HCEC 1CT (cell line): ENCODE results near the gene RIOX2.
"Not testable (repeated sequence)": the region's sequence is repeated elsewhere in the genome, so short reads cannot be mapped to it uniquely, and the experiment has no call there.

ENCODE experiments used
- DNase-seq: peaks from one replicate; pipeline ENCODE4 v3.0.0-alpha.2; 2017

RIOX2 gene

DNA sequence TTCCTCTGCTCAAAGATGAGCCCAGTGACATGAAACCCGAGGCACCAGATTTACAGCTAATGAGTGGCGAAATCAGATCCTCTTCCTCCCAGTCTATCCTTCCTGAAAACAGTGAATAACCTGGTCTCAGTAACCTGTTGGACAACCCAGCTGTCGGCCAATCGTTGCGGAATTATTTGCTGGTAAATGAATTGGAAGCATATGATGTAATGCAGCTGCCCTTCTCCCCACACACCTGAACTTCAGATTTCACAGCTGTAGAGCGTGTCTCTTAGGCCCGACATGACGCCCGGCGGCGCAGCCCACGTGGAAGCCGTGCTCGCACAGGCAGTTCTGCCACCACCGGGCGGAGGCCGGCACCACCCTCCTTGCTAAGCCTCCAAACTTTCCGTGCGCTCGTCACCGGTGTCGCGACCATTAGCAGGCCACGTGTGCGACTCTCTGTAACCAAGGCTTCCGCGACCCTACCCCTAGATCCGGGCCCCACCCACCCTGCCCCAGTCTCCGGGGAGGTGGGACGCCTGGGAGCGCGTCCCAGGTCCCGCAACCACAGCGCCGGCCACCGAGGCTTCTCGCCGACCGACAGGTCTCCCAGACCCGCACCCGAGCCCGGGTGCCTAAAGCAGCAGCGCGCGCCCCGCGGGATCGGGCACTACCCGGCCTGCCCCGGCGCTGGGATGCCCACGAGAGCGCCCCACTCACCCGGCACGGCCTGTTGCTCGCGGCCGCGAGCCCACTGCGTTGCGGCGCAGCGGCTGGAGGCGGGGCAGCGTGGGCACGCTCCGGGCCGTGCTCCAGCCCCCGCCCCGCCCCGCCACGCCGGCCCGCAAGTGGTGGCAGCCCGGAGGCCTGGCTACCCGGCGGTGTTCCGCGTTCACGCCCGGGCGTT, at the start of gene RIOX2:
Gene RIOX2, minus strand, starts transcription at position 753 of the 889 bp plus-strand sequence. CDS start 4,838 bp downstream, outside the sequence.
- DNase-seq: peak; percentile 64

DNA sequence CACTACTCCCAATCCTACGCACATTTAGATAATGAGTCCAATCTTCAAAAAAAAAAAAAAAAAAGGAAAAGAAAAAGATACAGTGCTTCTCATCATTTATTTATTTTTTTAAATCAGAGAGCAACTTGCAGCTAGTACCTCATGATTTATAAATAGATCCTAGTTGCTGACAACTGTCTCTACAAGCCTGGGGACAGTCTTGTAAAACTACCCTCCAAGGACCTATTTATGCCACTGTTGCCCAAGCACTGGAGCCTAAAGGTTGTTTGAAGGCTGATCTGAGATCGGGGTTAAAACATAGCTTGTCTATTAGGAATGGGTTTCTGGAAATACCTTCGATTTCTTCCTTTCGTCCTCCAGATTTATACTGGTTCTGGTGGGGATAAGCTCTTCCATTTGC, 48.2 kb upstream of the RIOX2 start:
- no peak for DNase-seq

DNA sequence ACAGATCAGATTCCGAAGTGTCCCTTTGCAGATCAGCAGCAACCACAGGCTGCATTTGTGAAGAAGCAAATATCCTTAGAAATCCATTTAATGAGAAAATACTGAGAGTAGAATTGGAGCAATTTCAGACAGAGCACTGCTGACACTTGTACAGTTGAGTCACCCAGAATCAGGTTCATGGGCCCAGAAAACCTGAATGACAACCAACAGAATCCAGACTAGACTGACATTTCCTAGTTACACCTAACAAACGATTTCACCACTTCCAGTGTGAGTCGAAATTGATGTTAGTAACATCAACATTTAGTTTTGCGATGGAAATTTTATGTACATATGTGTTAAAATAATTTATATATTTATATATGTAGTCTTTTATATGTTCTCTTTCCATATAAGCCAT, 46.1 kb upstream of the RIOX2 start:
- no peak for DNase-seq

DNA sequence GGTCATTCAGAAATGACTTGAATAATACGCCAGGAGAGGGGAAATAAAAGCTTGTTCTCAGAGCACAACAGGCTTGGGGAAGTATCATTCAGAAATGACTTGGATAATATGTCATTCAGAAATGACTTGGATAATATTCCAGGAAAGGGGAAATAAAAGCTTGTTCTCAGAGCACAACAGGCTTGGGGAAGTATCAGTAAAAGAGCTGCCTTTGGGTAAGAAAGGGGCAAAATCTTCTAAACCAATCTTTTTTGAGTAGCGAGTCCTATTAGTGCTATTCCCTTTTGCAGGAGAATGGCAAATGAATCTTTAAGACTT, 42.0 kb upstream of the RIOX2 start:
- DNase-seq: no peak

DNA sequence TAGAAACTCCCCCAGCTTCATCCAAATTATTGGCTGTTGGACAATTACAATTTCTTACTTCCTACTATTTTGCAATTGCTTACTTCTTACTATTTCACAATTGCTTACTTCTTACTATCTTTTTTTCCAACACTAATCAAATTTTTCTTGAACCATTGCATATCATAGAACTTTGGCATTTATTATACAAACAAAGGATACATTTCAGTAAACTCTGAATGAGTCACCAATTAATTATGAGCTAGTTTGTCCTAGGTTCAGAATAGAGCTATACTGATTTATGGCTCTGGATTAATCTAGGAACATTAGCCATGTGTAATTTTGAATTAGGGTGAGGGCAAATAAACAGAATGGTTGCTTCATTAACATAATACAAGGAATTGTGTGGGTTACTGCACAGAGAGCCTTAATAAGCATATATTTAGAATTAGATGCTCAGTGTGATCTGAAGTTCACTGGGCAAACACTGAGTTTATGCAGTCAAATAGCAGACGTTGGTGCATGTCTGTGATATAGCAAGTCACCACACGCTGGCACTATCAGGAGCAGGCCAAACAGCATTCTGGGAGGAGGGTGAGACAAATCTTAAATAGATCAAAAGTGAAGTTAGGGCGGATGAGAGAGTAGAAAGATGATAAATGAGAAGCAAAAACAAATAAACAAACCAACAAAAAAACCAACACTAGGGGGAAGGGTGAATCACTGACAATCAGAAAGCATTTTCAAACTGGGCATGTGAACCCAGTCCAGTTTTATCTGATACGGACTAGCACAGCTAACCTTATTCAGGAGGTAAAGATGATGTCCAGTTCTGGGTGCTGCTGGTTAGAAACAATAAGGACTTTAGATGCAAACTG, 41.4 kb upstream of the RIOX2 start:
- peak; percentile 77 for DNase-seq

DNA sequence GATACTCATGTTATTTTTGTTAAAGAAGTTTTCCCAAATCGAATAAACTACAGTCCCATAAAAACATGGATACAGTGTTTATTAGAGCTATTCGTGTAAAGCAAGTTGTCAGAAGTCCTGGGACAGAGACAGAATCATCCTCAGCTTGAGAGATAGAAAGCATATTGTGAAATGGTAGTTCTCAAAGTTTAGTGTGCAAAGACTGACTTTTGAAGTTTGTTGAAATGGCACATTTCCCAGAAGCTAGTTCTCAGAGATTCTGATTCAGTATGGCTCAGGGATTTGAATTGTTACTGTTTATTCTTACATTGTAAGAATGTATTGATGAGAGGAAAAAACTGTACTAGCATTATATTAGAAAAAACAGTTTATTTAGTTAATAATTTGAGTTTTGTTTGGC, 40.7 kb upstream of the RIOX2 start:
- DNase-seq: peak; percentile 59

DNA sequence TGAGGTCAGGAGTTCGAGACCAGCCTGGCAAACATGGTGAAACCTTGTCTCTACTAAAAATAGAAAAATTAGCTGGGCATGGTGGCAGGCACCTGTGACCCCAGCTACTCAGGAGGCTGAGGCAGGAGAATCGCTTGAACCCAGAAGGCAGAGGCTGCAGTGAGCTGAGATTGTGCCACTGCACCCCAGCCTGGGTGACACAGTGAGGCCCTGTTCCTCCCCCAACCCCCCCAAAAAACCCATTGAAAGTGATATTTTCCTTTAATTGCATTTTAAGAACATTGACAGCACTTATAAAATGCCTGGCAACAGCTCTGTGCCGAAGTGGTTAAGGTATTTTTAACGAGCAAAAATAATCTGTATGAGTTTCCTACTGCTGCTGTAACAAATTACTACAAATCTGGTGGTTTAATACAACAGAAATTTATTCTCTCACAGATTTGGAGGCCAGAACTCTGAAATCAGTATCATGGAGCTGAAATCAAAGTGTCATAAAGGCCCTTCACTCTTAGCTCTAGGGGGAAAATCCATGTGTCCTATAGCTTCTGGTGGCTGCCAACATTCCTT, 38.7 kb upstream of the RIOX2 start:
- DNase-seq: not testable (repeated sequence)

DNA sequence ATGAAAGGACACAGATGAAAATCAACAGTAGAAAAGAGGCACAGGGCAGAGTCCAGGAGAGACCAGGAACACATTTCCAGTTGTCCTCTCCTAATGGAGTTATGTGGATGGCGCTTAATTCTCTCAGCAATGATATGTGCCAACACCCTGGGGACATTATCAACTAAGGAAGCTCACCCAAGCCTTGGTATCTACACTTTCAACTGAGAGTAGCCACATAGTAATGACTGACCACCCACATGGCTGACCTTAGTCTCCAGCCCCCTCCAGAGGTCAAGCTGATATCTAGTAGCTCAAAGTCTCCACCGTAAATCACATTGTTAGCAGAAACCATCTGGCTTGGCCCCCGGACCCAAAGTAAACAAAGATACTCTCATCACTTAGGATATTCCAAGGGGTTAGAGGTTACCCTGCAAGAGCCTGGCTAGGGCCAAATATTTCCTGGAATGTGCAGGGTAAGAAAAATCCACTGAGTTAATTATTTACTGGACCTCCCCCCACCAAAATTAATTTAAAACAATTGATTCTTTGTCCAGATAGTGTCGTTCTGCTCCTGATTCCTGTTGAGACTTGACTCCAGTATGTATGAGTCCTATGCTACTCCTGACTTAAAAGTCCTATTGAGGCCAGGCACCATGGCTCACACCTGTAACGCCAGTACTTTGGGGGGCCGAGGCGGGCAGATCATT, 38.1 kb upstream of the RIOX2 start:
- no peak for DNase-seq

DNA sequence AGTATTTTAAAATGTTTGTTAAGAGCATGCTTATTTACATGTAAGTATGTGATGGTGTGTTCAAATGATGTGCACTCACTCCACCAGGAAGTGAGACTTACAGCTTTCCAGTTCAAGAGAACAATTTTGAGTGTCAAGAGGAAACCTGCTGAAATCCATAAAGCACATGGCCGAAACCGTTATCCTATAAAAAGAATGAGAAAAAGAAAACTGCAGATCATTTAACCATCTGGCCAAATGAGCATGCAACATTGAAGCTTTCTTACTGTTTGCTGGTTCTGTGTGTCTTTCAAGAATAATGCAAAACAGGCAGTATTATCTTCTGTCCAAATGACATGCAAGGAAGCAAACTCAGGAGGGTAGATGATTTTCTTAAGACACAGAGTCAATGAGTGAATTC, 36.6 kb upstream of the RIOX2 start:
- DNase-seq: no peak

DNA sequence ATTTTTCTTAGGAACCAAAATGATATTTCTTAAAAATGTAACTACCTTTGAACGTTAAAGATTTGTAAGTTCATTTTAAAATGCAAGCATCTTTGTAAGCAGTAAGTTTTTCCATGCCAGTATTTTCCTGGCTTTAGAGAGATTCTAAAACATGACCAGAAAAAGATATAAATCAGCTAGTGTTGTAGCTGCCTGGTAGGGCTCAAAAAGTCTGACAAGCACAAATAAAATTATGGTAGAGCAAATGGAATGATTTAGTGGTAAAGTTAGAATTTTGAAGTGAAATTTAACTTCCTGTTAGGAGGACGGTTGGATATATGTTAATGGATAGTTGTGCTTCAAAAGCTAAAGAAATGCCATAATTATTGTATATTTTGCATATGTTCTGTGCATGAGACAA, 33.2 kb upstream of the RIOX2 start:
- no peak for DNase-seq

DNA sequence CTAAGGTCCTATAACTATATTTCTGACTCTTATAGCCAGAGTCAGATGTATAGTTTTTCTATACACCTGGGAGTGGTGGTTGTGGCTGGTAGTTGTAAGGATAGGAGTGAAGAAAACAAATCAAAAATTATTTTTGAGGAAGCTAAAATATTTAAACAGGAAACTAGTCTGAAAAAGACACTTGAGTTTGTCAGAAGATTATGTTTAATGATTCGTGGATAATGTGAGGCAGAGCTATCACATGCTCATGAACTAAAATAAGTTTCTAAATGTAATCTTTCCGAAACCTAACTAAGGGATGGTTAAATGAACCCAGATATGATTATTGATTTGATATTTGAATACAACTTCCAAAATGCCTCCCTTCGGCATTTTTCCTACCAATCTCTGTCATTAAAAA, 32.5 kb upstream of the RIOX2 start:
- no peak for DNase-seq

DNA sequence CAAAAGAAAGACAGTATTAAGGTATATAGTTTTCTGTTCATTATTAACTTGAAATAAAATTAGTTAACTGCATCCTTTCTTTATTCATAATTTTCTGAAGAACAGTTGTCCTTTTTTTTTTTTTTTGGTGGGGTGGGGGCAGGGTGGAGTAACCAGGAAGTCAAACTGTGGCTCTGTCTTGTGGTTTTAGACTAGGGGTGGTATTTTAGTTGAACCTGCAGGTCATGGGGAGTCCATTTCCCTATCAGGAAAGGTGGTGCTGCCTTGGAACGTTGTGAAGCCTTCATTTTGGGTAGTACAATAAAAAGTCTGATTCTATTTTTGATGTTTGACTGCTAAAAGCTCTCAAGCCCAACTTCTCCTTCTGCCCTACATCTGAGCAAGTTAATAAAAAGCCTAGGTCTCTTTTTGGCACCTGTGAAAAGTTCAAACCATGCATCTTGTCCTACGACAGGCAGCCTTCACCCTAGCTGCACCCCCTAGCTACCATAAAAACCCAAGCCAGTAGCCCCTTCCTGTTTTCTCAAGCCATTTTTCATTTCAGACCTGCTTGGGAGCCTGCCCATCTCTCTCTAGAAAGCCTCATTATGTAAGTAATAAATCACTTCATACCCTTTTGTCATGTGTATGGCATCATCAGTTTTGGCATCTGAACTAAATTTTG, 31.2 kb upstream of the RIOX2 start:
- DNase-seq: no peak

DNA sequence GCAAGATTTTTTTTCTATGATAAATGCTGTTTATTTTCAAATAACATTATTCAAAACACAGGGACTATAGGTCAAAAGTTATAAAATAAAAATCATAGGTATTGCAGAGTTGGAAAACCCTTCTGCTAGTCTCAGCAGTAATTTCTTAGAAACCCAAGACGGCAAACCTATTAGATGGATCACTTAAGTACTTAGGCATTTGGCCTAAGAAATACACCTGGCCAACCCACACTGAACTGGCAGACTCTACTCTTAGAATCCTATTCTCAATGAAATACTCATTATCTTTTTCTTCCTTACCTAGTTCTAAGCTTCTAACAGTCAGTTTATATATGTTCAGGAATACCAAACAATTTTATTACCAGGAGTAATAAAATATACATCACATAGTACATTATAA, 30.5 kb upstream of the RIOX2 start:
- no peak for DNase-seq

DNA sequence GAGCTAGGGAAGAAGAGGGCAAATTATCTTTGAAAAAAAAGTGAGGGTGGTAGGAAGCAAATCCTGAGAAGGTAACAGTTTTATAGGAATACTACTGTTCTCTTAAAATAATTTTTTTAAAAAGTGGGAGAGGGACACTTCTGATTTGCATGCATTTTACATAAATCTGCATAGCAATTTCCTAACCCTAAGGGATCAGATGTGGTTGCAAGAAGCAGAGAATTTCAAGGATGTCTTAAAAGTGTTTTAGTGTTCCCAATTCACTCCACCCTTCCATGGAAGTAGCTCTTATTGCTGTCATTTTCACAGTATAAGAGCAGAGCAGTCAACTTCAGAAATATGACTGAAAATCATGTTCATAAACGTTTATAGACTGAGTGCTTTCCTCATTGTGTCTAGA, 27.8 kb upstream of the RIOX2 start:
- no peak for DNase-seq

DNA sequence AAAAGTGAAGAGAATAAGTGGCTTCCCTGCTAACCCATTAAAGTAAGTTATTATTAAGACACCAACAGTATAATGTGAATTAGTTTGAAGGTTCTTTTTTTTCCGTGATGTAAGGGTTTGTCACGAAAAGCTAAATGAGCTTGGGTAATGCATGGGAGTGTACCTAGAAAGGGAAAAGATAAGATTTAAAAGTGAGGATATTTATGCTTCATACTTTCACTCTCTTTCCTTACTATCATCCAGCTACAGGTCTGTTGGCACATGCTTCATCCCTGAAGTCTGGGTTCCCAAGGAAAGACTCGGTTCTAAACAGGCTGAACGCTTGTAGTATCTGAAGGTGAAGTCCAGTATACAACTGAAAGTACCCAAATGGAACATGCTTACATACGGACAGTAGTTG, 26.9 kb upstream of the RIOX2 start:
- DNase-seq: no peak

DNA sequence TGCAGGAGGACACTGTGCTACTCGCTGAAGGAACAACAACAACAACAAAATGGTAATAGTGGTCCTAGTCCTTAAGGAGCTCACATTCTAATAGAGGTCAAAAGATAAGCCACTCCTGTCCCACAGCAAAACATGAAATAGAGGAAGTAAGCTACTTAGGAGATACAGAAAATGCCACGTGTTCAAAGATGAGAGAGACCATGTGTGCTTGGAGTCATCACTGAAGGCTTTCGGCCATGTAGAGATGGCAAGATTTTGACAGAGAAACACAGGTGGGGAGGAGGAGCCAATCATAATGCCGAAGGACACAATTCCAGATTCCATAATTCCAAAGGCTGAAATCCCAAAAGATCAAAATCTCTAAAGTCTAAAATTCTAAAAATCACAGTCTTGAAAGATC, 24.8 kb upstream of the RIOX2 start:
- DNase-seq: no peak

DNA sequence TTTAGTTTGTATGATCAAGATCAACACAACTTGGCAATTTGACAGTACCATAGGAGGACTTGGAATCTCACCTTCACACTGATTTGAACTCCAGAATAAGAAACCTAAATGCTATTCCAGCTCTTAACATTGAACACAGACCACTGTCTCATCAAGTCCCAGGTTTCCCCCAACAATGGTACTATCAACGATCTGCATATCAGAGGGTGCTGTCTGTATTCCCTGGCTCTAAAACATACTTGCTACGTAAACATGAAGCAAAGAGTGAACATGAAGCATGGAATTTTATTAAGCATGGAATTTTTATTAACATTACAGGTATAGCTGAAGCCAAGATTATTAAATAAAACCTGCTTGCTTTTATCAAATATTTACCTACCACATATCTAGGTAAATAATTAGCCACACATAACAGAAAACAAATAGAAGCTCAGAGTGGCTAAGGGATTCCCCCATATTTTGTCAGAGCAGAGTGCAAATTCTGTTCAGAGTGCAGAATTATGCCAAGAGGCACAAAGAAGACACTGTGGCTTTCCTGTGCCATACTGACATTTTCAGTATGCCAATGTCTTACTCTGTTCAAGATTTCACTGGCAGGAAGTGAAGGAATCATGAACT, 22.2 kb upstream of the RIOX2 start:
- DNase-seq: no peak

DNA sequence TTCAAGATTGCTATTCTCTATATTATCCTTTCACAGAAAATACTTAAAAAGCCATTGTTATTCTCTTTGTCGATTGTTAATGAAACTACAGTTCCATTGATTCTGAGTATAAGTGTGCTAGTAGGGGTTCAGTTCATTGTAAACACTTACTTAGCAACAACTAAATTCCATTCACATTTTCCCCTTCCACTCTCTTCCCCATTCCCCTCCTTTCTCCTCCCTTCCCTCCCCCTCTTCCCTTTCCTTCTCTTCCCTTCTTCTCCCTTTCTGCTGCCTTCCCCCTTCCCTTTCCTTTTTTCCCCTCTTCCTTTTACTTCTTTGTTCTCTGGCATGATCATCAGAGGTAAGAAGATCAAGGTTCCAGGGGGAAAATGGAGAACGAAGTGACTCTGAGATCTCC, 21.3 kb upstream of the RIOX2 start:
- DNase-seq: no peak

DNA sequence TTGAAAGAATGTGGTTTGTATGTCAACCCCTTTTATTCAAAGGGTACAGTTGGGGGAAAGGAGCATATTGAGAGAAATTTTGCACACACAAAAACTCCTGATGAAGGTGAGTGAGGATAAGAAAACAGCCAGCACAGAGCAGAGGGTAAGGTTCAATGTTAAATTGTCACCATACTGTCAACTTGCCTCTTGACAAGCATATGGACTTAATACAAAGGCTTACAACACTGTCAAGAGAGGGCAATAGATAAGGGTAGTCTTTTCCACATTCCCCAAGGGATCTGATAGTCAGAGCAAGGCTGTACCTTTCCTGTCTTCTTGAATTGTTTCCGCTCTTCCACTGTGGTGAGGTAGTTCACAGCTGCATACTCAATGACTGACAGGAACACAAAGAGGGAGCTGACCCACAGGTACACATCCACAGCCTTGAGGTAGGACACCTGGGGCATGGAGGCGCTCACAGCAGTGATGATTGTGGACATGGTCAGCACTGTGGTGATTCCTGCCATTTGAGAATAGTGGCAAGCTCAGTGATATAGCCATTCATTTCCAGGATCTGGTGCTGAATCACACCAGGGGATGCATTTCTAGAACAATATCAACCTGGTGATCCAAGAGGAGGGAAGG, 20.4 kb upstream of the RIOX2 start:
- DNase-seq: no peak

DNA sequence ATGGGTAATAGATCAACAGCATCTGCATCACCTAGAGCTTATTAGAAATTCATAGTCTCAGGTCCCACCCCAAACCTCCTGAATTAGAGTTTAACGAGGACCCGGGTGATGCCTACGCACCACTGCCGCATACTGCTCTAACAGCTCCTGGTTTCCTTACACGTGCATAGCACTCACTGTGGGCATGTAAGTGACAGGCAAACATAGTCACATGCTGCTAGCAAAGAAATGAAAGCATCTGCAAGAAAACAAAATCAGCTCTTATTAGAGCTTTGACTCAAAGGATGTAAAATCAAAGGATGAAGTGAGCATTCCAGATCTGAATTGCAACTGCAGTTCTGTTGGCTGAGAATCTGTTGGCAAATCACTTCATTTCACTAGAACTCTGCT, 19.1 kb upstream of the RIOX2 start:
- no peak for DNase-seq

DNA sequence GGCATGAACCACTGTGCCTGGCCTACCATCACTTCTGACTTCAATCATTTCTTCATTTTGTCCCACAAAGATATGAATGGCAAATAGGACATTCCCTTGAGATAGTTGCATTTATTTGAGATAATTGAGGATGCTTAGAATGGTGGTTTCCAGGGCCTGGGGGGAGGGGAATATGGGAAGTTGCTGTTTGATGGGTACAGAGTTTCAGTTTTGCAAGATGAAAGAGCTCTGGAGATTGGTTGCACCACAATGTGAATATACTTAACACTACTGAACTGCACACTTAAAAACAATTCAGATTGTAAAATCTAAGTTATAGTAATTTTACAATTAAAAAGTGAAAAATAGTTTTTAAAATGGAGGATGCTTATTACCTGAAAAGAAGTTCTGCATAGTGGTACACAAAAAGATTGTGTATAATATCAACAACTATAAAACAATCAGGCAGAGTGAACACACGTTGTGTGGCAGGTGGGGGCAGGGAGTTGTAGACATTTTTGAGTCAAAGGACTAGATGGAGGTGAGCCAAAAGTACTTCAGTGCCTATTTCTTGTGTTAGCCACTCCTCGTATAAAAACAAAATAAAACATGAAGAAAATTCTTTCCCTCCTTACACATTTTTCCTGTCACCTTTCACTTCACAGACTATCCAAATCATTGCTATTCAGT, 18.5 kb upstream of the RIOX2 start:
- DNase-seq: no peak
